ENCODE results near the gene HS6ST1.

HS6ST1 gene

DNA sequence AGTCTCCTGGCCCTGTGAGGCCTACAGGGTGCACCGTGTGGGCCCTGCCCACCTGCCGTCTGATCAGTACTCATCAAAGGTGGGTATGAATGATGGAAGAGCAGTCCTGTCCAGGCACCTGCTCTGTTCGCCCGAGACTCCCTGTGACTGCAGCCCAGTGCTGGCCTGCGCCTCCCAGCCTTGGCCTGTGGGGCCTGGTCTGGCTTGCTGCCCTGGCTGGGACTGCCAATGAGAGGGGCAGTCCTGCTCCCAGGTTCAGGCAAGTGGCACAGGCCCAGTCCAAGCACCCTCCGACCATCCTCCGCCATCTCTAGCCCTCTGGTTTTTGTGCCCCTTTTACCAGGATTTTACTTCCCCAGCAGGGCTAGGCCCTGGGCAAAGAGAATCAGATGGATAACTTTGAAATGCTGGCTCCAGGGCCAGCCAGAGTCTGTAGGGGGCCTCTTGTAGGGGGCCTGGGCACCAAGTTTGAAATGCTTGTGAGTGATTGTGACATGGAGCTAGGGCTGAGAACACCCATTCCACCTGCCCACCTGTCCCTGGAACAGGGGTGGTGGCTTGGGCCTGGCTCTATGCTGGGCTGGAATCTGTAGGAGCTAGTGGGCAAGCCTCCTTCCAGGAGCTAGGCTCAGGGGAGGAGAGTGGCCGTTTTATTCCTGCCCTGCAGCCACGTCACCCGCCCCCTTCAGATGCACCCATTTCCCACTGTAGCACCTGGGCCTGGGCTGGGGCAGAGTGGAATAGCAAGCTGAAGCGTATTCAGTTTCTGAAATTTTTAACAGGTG, 8.7 kb upstream of the HS6ST1 start:
- Histone ChIP-seq H3K36me3 (ENCODE audit: control insufficient read depth, insufficient read depth, low read length) (no peaks in the 10 kb centered on the region), H3K4me3 (ENCODE audit: extremely low read depth, insufficient read depth, low read length, poor library complexity, severe bottlenecking) (no peak overlapping the region), H3K27ac (ENCODE audit: low read depth, low read length, severe bottlenecking) (no peak overlapping the region), H3K9me3 (ENCODE audit: control insufficient read depth, low read length) (peaks cover 10% of the 10 kb centered on the region), H3K4me1 (ENCODE audit: control insufficient read depth, insufficient read depth, low read length, poor library complexity, severe bottlenecking) (peaks cover 5% of the 10 kb centered on the region)
- 96 to 98% methylated on average over 5 to 7 of the region's 11 CpGs for WGBS, 2 experiments (ENCODE audit: insufficient coverage in 2 of 2)

GRCh38 chr2:128326346-128326745, 7.7 kb upstream of the HS6ST1 start:
- WGBS, 2 experiments (ENCODE audit: insufficient coverage in 2 of 2): 94 to 100% methylated on average over 1 to 2 of the region's 4 CpGs

GRCh38 chr2:128325611-128326181, 7.0 kb upstream of the HS6ST1 start:
- peaks cover 5% of the 10 kb centered on the region for H3K4me1 ChIP-seq (ENCODE audit: control insufficient read depth, insufficient read depth, low read length, poor library complexity, severe bottlenecking)
- H3K36me3 ChIP-seq (ENCODE audit: control insufficient read depth, insufficient read depth, low read length): no peaks in the 10 kb centered on the region
- H3K27ac ChIP-seq (ENCODE audit: low read depth, low read length, severe bottlenecking): no peak overlapping the region
- no peak overlapping the region for H3K4me3 ChIP-seq (ENCODE audit: extremely low read depth, insufficient read depth, low read length, poor library complexity, severe bottlenecking)
- 93% methylated on average over 11 to 13 of the region's 13 CpGs for WGBS, 2 experiments (ENCODE audit: insufficient coverage in 2 of 2)
- H3K9me3 ChIP-seq (ENCODE audit: control insufficient read depth, low read length): no peaks in the 10 kb centered on the region

More at GRCh38 chr2:128326346-128326745, 7.7 kb upstream of the HS6ST1 start:
- Histone ChIP-seq H3K9me3 (ENCODE audit: control insufficient read depth, low read length) (no peaks in the 10 kb centered on the region), H3K36me3 (ENCODE audit: control insufficient read depth, insufficient read depth, low read length) (no peaks in the 10 kb centered on the region), H3K27ac (ENCODE audit: low read depth, low read length, severe bottlenecking) (no peak overlapping the region), H3K4me3 (ENCODE audit: extremely low read depth, insufficient read depth, low read length, poor library complexity, severe bottlenecking) (no peak overlapping the region), H3K4me1 (ENCODE audit: control insufficient read depth, insufficient read depth, low read length, poor library complexity, severe bottlenecking) (peaks cover 5% of the 10 kb centered on the region)

DNA sequence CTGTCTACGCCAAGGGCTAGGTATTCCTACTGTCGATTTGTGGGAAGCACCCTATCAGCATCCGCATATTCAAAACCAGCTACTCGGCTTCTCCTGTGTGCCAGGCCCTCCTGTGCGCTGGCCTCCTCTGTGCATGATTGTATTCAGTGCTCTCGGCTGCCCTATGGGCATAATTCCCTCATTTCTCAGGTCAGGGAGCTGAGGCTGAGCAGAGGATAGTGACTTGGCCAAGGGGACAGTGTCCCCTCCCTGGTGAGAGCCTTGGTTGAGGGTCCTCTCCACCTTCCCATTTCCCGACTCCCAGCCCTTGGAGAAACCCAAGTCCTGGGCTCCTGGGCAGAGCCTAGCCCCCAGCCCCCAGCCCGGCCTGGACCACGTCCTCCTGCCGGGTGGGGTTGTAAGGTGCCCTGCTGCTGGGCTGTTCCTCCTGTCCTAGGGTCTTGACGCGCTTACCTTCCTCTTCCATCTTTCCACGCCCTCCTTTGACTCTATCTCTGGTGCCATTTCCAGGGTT, 6.3 kb upstream of the HS6ST1 start:
- H3K4me3 ChIP-seq (ENCODE audit: extremely low read depth, insufficient read depth, low read length, poor library complexity, severe bottlenecking): no peak overlapping the region
- WGBS, 2 experiments (ENCODE audit: insufficient coverage in 2 of 2): 88 to 94% methylated on average over 9 to 12 of the region's 13 CpGs
- H3K4me1 ChIP-seq (ENCODE audit: control insufficient read depth, insufficient read depth, low read length, poor library complexity, severe bottlenecking): peaks cover 5% of the 10 kb centered on the region
- H3K9me3 ChIP-seq (ENCODE audit: control insufficient read depth, low read length): no peaks in the 10 kb centered on the region
- no peak overlapping the region for H3K27ac ChIP-seq (ENCODE audit: low read depth, low read length, severe bottlenecking)
- no peaks in the 10 kb centered on the region for H3K36me3 ChIP-seq (ENCODE audit: control insufficient read depth, insufficient read depth, low read length)

DNA sequence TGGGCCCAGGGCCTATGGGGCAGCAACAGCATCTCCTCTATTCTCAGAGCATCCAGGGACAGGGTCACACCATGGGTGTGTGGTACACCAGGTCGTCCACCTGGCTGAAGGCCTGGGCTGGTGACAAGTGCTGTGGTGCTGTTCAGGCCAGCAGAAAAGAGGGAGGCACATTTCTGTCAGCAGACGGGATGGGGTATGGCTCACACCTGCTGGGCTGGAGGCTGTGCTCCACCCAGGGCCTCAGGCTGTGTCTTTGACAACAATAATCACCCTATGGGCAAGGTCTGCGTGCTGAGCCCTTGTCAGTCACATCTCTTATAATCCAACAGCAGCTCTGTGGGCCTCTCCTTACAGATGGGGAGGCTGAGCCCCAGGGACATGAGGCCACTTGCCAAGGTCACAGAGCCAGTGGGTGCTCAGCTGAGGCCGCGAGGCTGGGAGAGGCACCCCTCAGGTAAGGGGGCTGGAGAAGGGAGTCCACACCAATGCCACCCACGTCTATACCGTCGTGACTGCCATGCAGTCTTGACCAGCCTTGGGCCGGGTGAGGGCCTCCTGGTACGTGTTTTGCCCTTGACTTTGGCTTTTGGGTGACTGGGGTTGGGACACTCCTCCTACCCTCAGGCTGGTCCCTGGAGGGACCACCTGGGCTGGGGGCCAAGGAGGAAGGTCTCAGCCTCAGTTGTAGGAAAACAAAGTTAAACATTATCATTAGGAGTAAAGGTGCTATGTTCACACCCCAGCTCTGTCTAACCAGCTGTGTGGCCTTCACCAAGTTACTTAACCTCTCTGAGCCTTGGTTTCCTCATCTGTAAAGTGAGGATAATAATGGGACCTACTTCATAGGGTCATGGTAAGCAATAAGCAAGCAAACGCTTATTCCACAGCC, 5.6 kb upstream of the HS6ST1 start:
- Histone ChIP-seq H3K9me3 (ENCODE audit: control insufficient read depth, low read length) (no peaks in the 10 kb centered on the region), H3K4me3 (ENCODE audit: extremely low read depth, insufficient read depth, low read length, poor library complexity, severe bottlenecking) (no peak overlapping the region), H3K27ac (ENCODE audit: low read depth, low read length, severe bottlenecking) (no peak overlapping the region), H3K4me1 (ENCODE audit: control insufficient read depth, insufficient read depth, low read length, poor library complexity, severe bottlenecking) (peaks cover 5% of the 10 kb centered on the region), H3K36me3 (ENCODE audit: control insufficient read depth, insufficient read depth, low read length) (no peaks in the 10 kb centered on the region)
- 89 to 98% methylated on average over 10 of the region's 11 CpGs for WGBS, 2 experiments (ENCODE audit: insufficient coverage in 2 of 2)

DNA sequence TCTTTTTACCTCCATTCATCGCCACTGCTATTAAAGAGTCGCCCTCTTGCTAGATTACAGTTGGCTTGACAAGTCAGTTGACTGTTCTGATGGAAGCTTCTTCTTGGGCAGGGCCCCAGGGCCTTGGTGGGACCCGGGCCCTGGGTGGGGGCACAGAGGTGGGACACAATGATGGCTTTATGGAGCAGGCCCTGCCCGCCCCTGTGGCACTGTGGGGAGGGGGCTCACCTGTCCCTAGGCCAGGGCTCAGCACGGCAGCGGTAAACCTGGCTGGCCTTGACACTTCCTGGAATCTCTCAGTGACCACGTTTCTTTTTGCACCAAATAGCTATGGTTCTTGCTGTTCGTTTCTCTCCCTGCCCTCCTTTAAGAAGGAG, 4.9 kb upstream of the HS6ST1 start:
- Histone ChIP-seq H3K9me3 (ENCODE audit: control insufficient read depth, low read length) (no peaks in the 10 kb centered on the region), H3K27ac (ENCODE audit: low read depth, low read length, severe bottlenecking) (no peak overlapping the region), H3K4me1 (ENCODE audit: control insufficient read depth, insufficient read depth, low read length, poor library complexity, severe bottlenecking) (peaks cover 8% of the 10 kb centered on the region), H3K36me3 (ENCODE audit: control insufficient read depth, insufficient read depth, low read length) (no peaks in the 10 kb centered on the region), H3K4me3 (ENCODE audit: extremely low read depth, insufficient read depth, low read length, poor library complexity, severe bottlenecking) (no peak overlapping the region)
- WGBS, 2 experiments (ENCODE audit: insufficient coverage in 2 of 2): 82 to 87% methylated on average over 8 of the region's 8 CpGs

- Histone ChIP-seq H3K4me1 (ENCODE audit: control insufficient read depth, insufficient read depth, low read length, poor library complexity, severe bottlenecking) (peaks cover 8% of the 10 kb centered on the region), H3K36me3 (ENCODE audit: control insufficient read depth, insufficient read depth, low read length) (no peaks in the 10 kb centered on the region), H3K9me3 (ENCODE audit: control insufficient read depth, low read length) (no peaks in the 10 kb centered on the region), H3K4me3 (ENCODE audit: extremely low read depth, insufficient read depth, low read length, poor library complexity, severe bottlenecking) (peak overlapping the region; percentile 41), H3K27ac (ENCODE audit: low read depth, low read length, severe bottlenecking) (no peak overlapping the region)
- 57 to 59% methylated on average over 20 to 24 of the region's 29 CpGs for WGBS, 2 experiments (ENCODE audit: insufficient coverage in 2 of 2)
These were observed 4.3 kb upstream of the HS6ST1 start for GRCh38 chr2:128322715-128323554.

DNA sequence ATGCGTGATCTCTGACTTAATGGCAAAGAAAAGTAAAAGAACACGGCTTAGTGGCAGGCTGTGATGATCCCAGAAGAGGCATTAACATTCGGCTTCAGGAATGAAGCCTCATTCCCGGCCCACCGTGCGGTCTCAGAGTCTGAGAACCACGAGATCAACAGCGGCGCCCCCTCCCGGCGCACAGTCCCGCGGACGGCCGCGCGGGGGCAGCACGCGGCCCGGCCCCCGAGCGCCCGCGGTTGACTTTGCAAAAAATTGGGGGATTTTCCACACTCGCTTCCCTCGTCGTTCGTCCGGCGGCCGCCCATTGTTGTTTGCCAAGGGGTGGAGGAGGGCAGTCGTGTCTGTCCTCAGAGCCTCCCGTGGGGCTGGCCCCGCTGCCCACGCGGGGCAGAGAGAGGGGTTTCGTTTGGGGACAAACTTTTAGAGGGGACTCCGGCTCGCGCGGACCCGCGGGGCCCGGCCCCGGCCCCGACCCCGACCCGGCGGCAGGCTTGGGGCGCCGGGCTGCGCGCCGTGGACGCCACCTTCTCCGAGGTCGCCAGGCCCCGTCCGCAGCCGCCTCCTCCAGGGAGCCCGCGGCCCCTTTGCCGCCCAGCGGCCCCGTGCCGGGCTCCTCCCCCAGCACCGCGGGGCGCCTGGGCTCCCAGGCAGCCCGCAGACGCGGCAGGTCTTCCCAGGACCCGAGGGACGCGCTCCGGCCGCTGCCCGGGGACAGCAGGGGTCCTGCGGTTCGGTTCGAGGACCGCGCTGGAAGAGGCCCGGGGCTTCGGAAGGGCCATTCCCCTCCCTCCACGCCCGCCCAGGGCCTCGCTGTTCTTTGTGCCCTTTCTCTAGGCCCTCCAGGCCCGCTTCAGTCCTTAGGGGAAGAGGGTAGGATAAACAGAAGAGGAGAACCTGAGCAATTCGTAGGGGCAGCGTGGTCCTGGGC, 3.4 kb upstream of the HS6ST1 start:
- H3K36me3 ChIP-seq (ENCODE audit: control insufficient read depth, insufficient read depth, low read length): no peaks in the 10 kb centered on the region
- 1 to 2% methylated on average over 62 to 71 of the region's 91 CpGs for WGBS, 2 experiments (ENCODE audit: insufficient coverage in 2 of 2)
- no peaks in the 10 kb centered on the region for H3K9me3 ChIP-seq (ENCODE audit: control insufficient read depth, low read length)
- H3K4me1 ChIP-seq (ENCODE audit: control insufficient read depth, insufficient read depth, low read length, poor library complexity, severe bottlenecking): peaks cover 12% of the 10 kb centered on the region
- peak overlapping the region; percentile 80 for H3K27ac ChIP-seq (ENCODE audit: low read depth, low read length, severe bottlenecking)
- H3K4me3 ChIP-seq (ENCODE audit: extremely low read depth, insufficient read depth, low read length, poor library complexity, severe bottlenecking): peak overlapping the region; percentile 41

- 77% methylated on average over 19 to 21 of the region's 23 CpGs for WGBS, 2 experiments (ENCODE audit: insufficient coverage in 2 of 2)
- no peak overlapping the region for H3K4me3 ChIP-seq (ENCODE audit: extremely low read depth, insufficient read depth, low read length, poor library complexity, severe bottlenecking)
These were observed 2.5 kb upstream of the HS6ST1 start for GRCh38 chr2:128320906-128321771.

More at GRCh38 chr2:128320906-128321771, 2.5 kb upstream of the HS6ST1 start:
- no peaks in the 10 kb centered on the region for H3K36me3 ChIP-seq (ENCODE audit: control insufficient read depth, insufficient read depth, low read length)
- H3K9me3 ChIP-seq (ENCODE audit: control insufficient read depth, low read length): no peaks in the 10 kb centered on the region
- peaks cover 19% of the 10 kb centered on the region for H3K4me1 ChIP-seq (ENCODE audit: control insufficient read depth, insufficient read depth, low read length, poor library complexity, severe bottlenecking)
- H3K27ac ChIP-seq (ENCODE audit: low read depth, low read length, severe bottlenecking): peak overlapping the region; percentile 10
